Measurements from ENCODE around the gene WEE2.

DNA sequence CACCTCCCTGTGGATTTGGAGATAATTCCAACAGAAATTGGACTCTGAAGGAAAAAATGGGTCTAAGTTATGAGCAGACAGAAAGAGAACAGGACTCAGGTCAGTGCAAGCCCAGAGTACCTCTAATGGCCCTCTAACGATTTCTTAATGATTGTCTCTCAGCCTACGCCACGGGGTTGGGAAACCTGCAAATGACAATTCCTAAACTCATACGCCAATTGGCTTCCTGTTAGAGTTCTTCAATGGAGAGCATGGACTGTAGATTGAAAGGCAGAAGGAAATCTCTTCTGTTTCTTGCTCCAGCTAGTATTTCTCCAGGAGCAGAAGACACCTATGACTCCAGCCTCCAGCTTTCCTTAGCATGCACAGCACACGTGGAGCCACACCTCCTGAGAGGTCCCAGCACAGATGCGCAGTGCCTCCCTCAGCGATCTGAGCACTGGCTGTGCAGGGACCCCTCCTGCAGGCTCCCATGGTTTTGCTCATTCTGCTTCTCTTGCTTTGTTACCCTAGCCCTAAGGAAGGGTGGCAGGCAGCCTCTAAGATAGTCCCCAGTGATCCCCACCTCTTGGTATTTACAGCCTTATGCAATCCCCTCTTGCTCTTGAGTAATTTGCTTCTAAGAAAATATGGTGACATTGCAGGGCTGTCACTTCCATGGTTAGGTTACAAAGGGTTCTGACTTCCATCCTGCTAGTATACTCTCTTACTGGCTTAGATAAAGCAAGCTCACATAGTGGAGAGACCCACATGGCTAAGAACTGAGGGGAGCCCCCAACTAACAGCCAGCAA is 36.3 kb upstream of the WEE2 start:
- TF ChIP-seq, protein P1, sequence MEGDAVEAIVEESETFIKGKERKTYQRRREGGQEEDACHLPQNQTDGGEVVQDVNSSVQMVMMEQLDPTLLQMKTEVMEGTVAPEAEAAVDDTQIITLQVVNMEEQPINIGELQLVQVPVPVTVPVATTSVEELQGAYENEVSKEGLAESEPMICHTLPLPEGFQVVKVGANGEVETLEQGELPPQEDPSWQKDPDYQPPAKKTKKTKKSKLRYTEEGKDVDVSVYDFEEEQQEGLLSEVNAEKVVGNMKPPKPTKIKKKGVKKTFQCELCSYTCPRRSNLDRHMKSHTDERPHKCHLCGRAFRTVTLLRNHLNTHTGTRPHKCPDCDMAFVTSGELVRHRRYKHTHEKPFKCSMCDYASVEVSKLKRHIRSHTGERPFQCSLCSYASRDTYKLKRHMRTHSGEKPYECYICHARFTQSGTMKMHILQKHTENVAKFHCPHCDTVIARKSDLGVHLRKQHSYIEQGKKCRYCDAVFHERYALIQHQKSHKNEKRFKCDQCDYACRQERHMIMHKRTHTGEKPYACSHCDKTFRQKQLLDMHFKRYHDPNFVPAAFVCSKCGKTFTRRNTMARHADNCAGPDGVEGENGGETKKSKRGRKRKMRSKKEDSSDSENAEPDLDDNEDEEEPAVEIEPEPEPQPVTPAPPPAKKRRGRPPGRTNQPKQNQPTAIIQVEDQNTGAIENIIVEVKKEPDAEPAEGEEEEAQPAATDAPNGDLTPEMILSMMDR (IDR thresholded peaks at IDR 0.05; ENCODE audit: low read depth, low read length, poor library complexity, severe bottlenecking), result no peak
- no peak for TF ChIP-seq EZH2phosphoT487 (IDR thresholded peaks at IDR 0.05; ENCODE audit: borderline replicate concordance, low read length)
